Measurements from ENCODE around the gene RBM33. TPM values are rescaled to one million over a fixed set of nuclear protein-coding genes. Genes with fewer than 3 reads are reported as not detected.
"Not testable (repeated sequence)": the region's sequence is repeated elsewhere in the genome, so short reads cannot be mapped to it uniquely, and the experiment has no call there.

RBM33 gene, protein sequence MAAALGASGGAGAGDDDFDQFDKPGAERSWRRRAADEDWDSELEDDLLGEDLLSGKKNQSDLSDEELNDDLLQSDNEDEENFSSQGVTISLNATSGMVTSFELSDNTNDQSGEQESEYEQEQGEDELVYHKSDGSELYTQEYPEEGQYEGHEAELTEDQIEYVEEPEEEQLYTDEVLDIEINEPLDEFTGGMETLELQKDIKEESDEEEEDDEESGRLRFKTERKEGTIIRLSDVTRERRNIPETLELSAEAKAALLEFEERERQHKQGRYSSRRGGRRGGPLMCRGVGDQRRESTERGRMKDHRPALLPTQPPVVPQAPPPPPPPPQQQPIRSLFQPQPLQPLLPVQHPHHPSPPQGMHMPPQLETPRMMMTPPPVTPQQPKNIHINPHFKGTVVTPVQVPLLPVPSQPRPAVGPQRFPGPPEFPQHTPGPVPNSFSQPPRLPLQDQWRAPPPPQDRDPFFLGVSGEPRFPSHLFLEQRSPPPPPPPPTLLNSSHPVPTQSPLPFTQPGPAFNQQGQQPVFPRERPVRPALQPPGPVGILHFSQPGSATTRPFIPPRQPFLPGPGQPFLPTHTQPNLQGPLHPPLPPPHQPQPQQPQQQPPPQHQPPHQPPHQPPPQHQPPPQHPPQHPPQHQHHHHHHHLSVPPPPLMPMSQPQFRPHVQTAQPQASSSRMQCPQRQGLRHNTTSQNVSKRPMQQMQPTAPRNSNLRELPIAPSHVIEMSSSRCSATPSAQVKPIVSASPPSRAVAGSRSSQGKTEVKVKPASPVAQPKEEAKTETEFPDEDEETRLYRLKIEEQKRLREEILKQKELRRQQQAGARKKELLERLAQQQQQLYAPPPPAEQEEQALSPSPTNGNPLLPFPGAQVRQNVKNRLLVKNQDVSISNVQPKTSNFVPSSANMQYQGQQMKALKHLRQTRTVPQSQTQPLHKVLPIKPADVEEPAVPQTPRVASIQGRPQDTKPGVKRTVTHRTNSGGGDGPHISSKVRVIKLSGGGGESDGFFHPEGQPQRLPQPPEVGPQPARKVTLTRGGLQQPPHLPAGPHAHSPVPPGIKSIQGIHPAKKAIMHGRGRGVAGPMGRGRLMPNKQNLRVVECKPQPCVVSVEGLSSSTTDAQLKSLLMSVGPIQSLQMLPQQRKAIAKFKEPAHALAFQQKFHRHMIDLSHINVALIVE
- polyA plus RNA-seq (ENCODE audit: insufficient read length in 3 of 3): 10 to 100 TPM; 31.9 to 48.2 (median 44.6) TPM
- long read RNA-seq, donor 1, partial matches to known transcripts: 0 of 3 reads
- long read RNA-seq, donor 1, other reads (novel, unspliced or antisense): 0 of 3 reads
- long read RNA-seq, donor 2, full-length matches to known transcripts: 3 of 3 reads
- long read RNA-seq, donor 2, partial matches to known transcripts: 0 of 3 reads
- long read RNA-seq, donor 2, other reads (novel, unspliced or antisense): 0 of 3 reads
- long read RNA-seq, donor 3, partial matches to known transcripts: 5 of 7 reads
- long read RNA-seq, donor 3, other reads (novel, unspliced or antisense): 0 of 7 reads
- long read RNA-seq, donor 4, partial matches to known transcripts: 0 of 3 reads
- long read RNA-seq, donor 4, other reads (novel, unspliced or antisense): 0 of 3 reads
- long read RNA-seq, donor 5, partial matches to known transcripts: 0 of 2 reads
- long read RNA-seq, donor 5, other reads (novel, unspliced or antisense): 0 of 2 reads
- long read RNA-seq, donor 6, transcript RBM33-201 (6 exons, 1,404 nt): major isoform, 7 of 16 reads
- long read RNA-seq, donor 6, partial matches to known transcripts: 9 of 16 reads
- long read RNA-seq, donor 6, other reads (novel, unspliced or antisense): 0 of 16 reads
- long read RNA-seq, donor 7, partial matches to known transcripts: 0 of 4 reads
- long read RNA-seq, donor 7, other reads (novel, unspliced or antisense): 0 of 4 reads
- long read RNA-seq, donor 8, partial matches to known transcripts: 0 of 1 reads
- long read RNA-seq, donor 8, other reads (novel, unspliced or antisense): 0 of 1 reads
- long read RNA-seq, donor 9, partial matches to known transcripts: 0 of 1 reads
- long read RNA-seq, donor 9, other reads (novel, unspliced or antisense): 0 of 1 reads
- long read RNA-seq, donor 10, partial matches to known transcripts: 0 of 3 reads
- long read RNA-seq, donor 10, other reads (novel, unspliced or antisense): 0 of 3 reads
- long read RNA-seq, donor 11, partial matches to known transcripts: 0 of 1 reads
- long read RNA-seq, donor 11, other reads (novel, unspliced or antisense): 0 of 1 reads
- long read RNA-seq, donor 12, partial matches to known transcripts: 5 of 14 reads
- long read RNA-seq, donor 12, other reads (novel, unspliced or antisense): 6 of 14 reads
- long read RNA-seq, donor 13, partial matches to known transcripts: 0 of 1 reads
- long read RNA-seq, donor 13, other reads (novel, unspliced or antisense): 0 of 1 reads
- long read RNA-seq, donor 14, transcript RBM33-201 (6 exons, 1,404 nt): major isoform, 9 of 16 reads
- long read RNA-seq, donor 14, partial matches to known transcripts: 6 of 16 reads
- long read RNA-seq, donor 14, other reads (novel, unspliced or antisense): 0 of 16 reads
- long read RNA-seq, donor 15, full-length matches to known transcripts: 4 of 4 reads
- long read RNA-seq, donor 15, partial matches to known transcripts: 0 of 4 reads
- long read RNA-seq, donor 15, other reads (novel, unspliced or antisense): 0 of 4 reads
- long read RNA-seq, donor 16, full-length matches to known transcripts: 6 of 6 reads
- long read RNA-seq, donor 16, partial matches to known transcripts: 0 of 6 reads
- long read RNA-seq, donor 16, other reads (novel, unspliced or antisense): 0 of 6 reads

DNA sequence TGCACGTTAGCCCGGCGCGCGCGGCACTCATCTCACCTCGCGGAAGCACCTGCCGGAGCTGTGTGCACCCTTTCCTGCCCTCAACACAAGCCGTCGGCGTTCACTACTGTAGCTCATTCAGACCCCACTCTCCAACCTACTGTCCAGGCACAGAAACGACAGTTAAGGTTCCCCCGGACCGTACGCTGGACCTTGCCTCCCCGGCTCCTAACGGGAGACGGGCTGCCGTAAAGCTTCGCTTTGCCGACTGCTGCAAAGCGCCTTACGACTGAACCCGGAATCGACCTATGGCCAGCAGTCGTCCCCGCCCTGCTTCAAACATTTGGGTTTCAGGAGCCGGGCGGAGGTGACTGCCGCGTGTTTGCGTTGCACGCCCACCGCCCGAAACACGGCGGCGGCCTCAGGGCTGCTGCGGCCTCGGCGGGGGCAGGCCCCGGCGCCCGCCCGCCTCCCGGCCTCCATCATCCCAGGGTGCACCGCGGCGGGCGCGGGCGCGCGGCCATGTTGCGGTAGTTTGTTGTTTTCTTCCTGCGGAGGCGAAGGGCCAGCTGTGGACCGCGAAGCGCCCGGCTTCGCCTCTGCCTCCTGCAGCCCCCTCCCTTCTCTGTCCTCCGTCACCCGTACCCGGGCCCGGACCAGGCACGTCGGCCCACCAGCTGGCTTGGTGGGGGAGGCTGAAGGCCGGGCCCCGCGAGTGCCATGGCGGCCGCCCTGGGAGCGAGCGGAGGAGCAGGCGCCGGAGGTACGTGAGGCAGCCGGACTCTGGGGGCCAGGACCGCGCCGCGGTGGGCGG, at the start of gene RBM33:
Gene RBM33 (plus strand): TSS at position 484 of the 793 bp plus-strand sequence. CDS start 216 bp downstream, at position 700.
- peak; percentile 86 for DNase-seq

DNA sequence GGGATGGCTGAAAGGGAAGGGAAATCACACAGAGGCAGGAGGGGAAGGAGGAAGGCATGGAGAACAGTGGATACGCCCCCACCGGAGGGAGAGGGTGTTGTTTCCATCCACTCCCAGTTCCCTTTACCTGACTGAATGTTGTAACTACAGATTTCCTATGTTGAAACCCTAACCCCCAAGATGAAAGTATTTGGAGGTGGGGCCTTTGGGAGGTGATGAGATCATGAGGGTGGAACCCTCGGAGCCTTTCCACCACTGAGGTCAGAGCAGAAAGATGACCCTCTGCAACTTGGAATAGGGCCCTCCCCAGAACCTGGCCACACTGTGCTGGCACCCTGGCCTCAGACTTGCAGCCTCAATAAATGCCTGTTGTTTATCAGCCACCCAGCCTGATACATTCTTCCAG, 49.5 kb upstream of the RBM33 start:
- no peak for DNase-seq

DNA sequence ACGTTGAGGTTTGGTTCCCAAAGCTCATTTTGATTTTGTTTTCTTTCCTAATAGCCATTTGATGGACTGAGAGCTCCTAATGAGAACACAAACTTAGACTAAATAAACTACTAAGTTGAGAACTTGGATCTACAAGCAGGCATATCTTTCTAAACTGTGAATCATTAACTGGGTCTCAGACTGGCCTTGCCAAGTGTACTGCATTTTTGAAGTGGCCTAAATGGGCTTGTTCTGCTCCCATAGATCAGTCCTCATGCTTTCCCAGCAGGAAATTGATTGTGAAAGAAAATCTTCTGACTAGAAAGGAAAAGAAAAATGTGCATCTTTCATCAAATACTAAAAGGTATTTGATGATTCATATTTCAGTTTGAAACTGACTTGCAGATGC, 46.7 kb upstream of the RBM33 start:
- DNase-seq: no peak

DNA sequence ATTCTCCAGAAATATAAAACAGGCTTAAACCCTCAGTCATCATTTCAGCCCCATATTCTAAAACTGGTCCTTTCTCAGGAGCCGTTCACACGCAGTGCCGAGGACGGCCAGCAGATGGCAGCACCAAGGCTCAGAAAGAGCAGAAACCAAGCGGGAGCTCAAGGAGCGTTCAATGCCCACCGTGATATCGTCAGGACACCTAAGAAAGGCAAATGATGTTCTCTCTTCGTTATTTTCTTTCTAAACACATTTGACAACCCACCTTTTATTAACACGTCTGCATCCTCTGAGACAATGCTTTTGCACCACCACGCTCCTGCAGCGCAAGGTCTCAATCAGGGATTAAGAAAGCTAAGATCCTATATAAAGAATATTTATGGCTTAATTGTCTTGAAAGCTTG, 45.7 kb upstream of the RBM33 start:
- peak; percentile 66 for DNase-seq

DNA sequence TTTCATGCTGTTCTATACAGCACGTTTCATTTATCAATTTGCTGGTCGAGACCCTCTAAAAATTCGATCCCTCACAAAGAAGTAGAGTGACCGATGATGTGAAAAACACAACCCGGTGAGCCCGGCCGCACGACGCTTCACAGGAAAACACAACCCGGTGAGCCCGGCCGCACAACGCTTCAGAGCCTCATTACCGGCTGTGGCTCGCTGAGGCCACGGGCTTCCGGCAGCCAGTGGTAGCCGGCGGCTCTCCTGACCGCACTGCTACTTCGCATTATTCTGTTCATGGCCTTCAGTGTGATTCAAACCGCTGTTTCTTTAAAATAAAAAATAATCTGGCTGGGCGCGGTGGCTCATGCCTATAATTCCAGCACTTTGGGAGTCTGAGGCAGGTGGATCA, 42.3 kb upstream of the RBM33 start:
- DNase-seq: no peak

DNA sequence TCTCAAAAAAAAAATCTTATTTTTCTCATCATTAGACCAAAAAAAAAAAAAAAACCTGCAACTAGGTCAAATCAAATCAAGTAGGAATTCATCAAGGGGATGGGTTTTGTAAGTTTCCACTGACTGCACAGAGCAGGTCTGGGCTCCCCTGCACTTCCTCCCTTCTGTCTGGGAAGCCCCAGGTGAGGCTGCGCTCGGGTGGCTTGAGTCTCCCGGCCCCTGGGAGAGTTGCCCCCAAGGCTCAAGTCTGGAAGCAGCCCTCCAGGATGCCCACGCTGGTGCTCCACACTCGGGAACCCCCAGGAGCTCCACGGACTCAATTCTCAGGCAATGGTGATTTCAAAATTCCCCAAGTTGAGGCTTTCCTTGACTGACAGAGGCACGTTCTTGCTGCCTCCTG, 41.7 kb upstream of the RBM33 start:
- DNase-seq: no peak

DNA sequence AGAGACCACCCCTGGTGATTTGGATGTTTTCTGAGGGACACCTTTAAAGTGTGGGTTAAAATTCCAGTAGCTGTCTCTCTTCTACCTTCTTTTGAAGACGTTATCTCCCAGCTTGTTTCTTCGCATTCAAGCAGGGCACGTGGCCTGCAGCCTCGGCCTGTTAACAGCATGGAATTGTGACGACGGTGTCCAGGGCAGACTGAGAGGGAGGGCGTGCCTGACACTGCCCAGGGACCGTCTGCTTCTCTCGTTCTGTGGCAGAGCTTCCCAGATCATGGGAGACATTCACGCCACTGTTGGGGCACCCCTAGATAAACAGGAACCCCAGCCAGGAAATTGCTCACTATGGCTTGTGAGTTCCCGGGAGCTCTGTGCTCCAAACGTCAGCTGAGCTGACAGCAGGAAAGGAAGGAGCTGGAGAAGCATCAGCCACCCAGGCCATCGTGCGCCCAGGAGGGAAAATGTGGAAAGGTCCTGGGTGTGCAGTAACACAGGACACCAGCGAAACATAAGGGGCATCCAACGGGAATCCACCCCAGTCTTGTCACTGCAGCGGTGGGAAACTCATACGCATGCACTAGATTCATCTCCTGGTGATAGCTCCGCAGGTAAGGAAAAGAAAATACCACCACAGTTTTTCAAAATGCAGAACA, 41.1 kb upstream of the RBM33 start:
- DNase-seq: no peak

DNA sequence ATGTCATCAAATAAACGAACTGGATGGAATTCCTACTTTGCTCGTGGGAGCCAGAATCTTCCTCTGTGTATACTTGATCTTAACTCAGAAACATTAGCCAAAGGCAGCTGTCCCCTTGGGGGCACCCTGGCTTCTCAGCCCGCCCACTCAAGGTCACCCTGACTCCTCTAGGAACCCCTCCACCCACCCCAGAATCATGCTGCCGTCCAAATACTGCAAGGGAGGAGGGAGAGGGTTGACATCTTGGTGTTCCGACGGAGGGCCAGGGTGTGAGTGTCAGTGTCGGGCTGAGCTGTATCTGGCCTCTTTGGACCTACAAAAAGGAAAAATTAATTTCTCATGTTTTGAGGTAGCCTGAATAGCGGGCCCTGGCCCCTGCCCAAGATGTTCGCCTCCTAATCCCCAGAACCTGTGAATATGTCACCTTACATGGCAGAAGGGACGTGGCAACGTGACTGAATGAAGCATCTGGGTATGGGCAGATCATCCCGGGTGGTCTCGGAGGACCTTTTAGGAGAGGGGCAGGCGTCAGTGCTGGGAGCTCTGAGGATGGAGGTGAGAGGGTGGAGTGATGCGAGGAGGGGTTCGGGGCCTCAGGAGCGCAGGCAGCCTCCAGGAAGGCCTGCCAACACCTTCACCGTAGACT, 40.5 kb upstream of the RBM33 start:
- DNase-seq: no peak

DNA sequence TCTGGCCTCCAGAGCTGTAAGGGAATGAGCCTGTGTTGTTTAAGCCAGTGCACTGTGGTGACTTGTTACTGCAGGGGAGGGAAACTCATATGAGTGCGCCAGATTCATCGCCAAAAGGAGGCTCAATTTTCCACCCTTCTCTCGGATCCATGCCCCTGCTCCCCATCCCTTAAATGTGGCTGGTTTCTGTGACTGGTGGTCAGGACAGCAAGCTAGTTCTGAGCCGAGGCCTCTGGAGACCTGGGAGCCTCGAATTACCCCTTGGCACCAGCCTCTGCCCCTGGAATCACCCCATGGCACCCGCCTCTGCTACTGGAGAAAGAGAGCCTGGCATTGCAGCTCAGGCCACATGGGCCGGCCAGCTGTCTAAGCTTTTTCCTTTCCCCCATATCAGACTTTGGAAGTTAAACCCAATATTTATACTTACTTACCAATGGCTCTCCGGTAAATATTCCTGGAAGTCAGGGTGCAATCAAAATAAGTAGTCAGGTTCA, 39.9 kb upstream of the RBM33 start:
- no peak for DNase-seq

DNA sequence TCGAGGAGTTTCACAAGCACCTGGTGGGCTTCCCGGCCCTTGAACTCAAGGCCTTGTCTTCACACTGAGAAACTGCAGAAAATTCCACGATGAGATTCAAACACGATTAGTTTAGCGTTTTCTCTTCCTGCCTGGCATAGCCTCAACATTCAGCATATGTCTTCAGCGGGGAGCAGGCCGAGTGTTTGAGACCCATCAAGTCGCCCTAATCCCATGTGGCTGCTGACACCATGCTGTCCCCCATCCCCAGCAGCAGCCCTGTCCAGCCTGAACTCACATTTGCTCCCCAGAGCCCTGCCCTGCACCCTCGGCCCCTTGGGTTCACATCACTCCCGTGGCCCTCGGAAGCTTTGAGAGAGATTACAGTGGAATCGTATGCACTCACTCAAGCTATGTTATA, 35.3 kb upstream of the RBM33 start:
- no peak for DNase-seq

DNA sequence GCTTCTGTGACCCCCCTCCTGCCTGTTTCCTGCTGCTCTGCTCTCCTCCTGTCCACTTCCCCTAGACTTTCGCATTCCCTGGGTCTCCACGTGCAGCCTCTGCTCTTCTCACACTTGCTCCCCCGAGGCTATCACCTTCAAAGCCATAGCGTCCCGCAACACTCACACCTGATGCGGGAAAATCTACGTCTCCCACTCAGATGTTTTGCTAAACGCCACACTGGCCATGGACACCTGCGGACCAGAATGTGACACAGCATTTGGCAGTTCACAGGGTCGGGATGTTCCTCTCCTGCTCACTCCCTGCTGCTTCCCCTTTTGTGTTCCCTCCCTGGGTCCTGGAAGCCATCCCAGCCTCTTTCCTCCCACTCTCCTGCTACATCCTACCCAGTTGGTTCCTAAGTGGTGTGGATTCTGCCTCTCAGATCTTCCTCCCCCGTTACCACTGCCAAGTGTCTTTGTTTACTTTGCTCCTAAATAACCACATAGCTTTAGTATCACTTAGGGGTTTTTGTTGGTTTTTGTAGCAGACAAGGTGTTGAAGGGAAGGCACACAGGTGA, 33.7 kb upstream of the RBM33 start:
- no peak for DNase-seq

DNA sequence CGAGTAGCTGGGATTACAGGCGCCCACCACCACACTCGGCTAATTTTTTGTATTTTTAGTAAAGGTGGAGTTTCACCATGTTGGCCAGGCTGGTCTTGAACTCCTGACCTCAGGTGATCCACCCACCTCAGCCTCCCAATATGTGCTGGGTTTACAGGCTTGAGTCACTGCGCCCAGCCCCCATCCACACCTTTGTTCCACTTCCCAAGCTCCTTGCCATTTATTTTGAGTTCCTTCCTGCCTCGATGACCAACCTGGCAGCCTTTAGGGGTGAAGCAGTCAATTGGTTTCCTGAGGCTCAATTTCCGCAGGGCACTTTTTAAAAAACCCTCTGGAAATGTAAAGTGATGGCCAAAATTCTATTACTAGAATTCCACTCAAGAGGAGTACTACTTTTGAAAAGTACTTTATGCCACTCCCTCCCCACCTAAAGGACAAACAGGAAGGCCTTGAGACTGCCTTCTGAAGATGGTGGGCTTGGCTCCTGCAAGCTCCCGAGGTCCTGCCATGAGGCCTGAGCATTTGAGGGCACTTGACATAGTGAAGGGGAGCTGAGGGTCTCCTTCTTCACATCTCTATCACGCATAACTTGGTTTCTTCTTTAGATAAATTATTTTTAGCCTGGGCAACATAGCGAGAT, 32.5 kb upstream of the RBM33 start:
- DNase-seq: no peak

DNA sequence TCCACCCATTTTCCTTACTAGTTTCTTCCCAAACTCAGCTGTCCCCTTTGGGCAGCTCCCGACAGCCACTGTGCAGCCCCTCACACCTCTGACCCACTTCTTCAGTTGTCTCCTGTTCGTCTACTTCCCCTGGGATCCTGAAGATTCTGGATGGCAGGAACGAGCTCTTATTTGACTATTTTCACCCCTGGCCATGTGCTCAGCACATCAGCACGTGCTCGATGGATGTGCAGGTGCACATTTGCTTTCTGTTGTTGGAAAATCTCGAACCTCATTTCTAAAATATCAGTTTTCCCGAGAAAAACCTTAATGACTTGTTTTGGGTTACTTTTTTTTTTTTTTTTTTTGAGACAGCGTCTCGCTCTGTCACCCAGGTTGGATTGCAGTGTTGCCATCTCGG, 31.8 kb upstream of the RBM33 start:
- no peak for DNase-seq

DNA sequence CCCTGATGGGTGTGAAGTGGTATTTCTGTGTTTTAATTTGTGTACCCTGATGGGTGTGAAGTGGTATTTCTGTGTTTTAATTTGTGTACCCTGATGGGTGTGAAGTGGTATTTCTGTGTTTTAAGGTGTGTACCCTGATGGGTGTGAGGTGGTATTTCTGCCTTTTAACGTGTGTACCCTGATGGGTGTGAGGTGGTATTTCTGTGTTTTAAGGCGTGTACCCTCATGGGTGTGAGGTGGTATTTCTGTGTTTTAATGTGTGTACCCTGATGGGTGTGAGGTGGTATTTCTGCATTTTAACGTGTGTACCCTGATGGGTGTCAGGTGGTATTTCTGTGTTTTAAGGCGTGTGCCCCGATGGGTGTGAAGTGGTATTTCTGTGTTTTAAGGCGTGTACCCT, 29.4 kb upstream of the RBM33 start:
- not testable (repeated sequence) for DNase-seq
